ENCODE data around the gene SHANK2.

- TF ChIP-seq CTCF (conservative IDR thresholded peaks at IDR 0.05; ENCODE audit: low read depth, low read length) (no peak), EZH2 (IDR thresholded peaks at IDR 0.05; ENCODE audit: borderline replicate concordance, low read depth, low read length, poor library complexity, severe bottlenecking) (no peak)
Observed at GRCh38 chr11:71237853-71238252, 14.5 kb downstream of the SHANK2 start.
